Right lobe of liver (tissue), 6 donors: Measurements from ENCODE around the gene PEAK1. TPM values are rescaled to one million over a fixed set of nuclear protein-coding genes. Genes with fewer than 3 reads are reported as not detected.

Source experiments
- ATAC-seq, 4 donors: fragments of 200-7000 bp; cut with Tn5 transposase; one replicate each; pipeline ENCODE4 v1.9.1; 2020; ENCODE audit warnings: mild to moderate bottlenecking in 4 of 4, moderate library complexity in 4 of 4
- DNase-seq, 3 donors: peaks; one replicate each; pipeline ENCODE4 v3.0.0-alpha.2; 2020
- H3K27ac ChIP-seq, 3 donors: fragments of 200-600 bp; one replicate each; pipeline ENCODE4 v1.8.0; 2022
- H3K27me3 ChIP-seq, 2 donors: fragments of 200-600 bp; one replicate each; pipeline ENCODE4 v1.8.0; 2022
- H3K36me3 ChIP-seq, 4 donors: fragments of 200-600 bp; sonication (generic) in 1 of 4; one replicate each; pipeline versions ENCODE4 v1.5.1 to v1.8.0; 2017 to 2022; ENCODE audit warnings: control low read depth in 1 of 4
- H3K4me1 ChIP-seq, 4 donors: fragments of 200-600 bp; sonication (generic) in 1 of 4; one replicate each; pipeline versions ENCODE4 v1.5.1 to v1.8.0; 2017 to 2022; ENCODE audit warnings: control low read depth in 1 of 4
- H3K4me3 ChIP-seq, 3 donors: fragments of 200-600 bp; one replicate each; pipeline ENCODE4 v1.8.0; 2022
- H3K9me3 ChIP-seq, 4 donors: fragments of 200-600 bp; sonication (generic) in 1 of 4; one replicate each; pipeline versions ENCODE4 v1.5.1 to v1.8.0; 2017 to 2022; ENCODE audit warnings: control low read depth in 1 of 4
- CTCF ChIP-seq, 4 donors: fragments of 200-600 bp in 3 of 4; fragments of 450-650 bp in 1 of 4; IDR thresholded peaks; one replicate each; pipeline versions ENCODE4 v1.5.1 to v1.8.0; 2016 to 2022; ENCODE audit warnings: antibody characterized with exemption in 4 of 4, mild to moderate bottlenecking in 2 of 4
- POLR2A ChIP-seq: fragments of 450-650 bp; IDR thresholded peaks from one replicate; pipeline ENCODE4 v1.6.1; 2017; ENCODE audit warnings: antibody characterized with exemption, mild to moderate bottlenecking
- WGBS: methylation state at CpG from one replicate; pipeline ENCODE4 v1.1.6; 2018; ENCODE audit warnings: low coverage, low lambda C conversion rate; ENCODE audit not compliant: insufficient coverage; ENCODE audit errors: missing lambda C conversion rate; 5-methylcytosine and 5-hydroxymethylcytosine counted together
- intact Hi-C, 2 donors: fragments of 100-400 bp; cut with DNase I; formaldehyde crosslinking; loops; one replicate each; pipeline versions ENCODE4 v1.11.2 to v1.14.1; 2022
- total RNA-seq, 6 experiments: library from RNA; depleted of rRNA in 2 of 6; stranded (reverse); fragments of >200 nt in 2 of 6; fragmentation: NEBNext Ultra II Directional in 3 of 6; extraction: Animal tissue kit (Norgen Biotek cat#: 25700) in 3 of 6; gene quantifications; one replicate each; pipeline versions ENCODE4 v1.1.0 to v1.2.4, GENCODE V29; 2016 to 2023
- donor health status: DM: no; HTN: yes; CAD: no.
- donor health status: DM: no; HTN: no; CAD: no.
- donor health status: DM: no; HTN: no; CAD: no.
- donor health status: DM: no; HTN: yes; CAD: no.
- donor health status: DM: no; HTN: yes; CAD: no.

PEAK1 gene
- total RNA-seq, 6 experiments from 2014 or later, result 5.9 to 18.4 (median 10.1) TPM

GRCh38 chr15:77356305-77356704 is 63.6 kb downstream of the PEAK1 start:
- ATAC-seq (no peak), DNase-seq (no peak)
- Histone ChIP-seq H3K4me1 (peaks cover 0 to 7% (median 0%) of the 10 kb centered on the region in 4 donors), H3K9me3 (no peaks in the 10 kb centered on the region), H3K36me3 (no peaks in the 10 kb centered on the region), H3K4me3 (no peak overlapping the region), H3K27ac (no peak overlapping the region), H3K27me3 (no peaks in the 10 kb centered on the region)
- intact Hi-C loops, result no loop called here
- WGBS, result 96% methylated on average over 3 of the region's 3 CpGs
- TF ChIP-seq POLR2A, result no peak
- no peak for TF ChIP-seq CTCF (IDR thresholded peaks at IDR 0.05)

GRCh38 chr15:77355321-77355720 is 64.6 kb downstream of the PEAK1 start:
- Histone ChIP-seq H3K4me1 (peaks cover 0 to 7% (median 0%) of the 10 kb centered on the region in 4 donors), H3K27me3 (no peaks in the 10 kb centered on the region), H3K36me3 (no peaks in the 10 kb centered on the region), H3K4me3 (no peak overlapping the region), H3K27ac (no peak overlapping the region), H3K9me3 (no peaks in the 10 kb centered on the region)
- intact Hi-C loops, result no loop called here
- TF ChIP-seq POLR2A (no peak), CTCF (IDR thresholded peaks at IDR 0.05) (no peak)
- ATAC-seq, result no peak
- 94% methylated on average over 3 of the region's 3 CpGs for WGBS
- no peak for DNase-seq

DNA sequence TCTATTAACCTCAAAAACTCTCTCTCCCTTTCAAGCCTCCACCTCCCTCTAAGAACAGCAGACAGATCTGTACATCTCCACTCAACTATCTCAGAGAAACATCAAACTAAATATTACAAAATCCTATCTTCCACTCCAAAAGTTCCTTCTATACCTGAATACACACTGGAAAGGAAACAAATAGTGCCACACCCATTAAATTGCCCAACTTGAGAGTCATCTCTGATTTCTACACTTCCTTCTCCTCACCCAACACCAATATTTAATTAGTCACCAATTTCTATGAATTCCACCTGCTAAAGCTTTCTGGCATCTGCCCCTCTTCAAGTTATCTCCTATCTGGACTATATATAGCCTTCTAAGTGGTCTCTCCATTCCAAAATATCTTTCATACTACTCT is 65.8 kb downstream of the PEAK1 start:
- no peaks in the 10 kb centered on the region for H3K36me3 ChIP-seq

DNA sequence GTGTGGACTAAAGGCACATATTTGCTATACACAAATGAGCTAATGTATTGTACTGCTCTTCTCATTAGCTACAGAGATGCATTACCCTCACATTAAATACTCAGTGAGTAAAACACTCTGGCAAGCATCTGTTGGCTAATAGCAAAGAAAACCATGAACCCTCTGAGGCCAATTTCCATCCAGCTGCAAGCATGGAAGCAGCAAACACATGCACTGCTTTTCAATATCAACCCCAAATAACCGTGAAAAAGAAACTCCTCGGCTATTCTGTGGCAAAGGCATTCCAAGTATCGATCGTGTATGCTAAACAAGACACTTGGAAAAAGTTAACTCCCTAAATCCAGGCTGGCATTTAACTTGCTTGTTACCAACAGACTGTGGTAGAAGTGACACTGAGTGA is 67.0 kb downstream of the PEAK1 start:
- no peak for TF ChIP-seq CTCF (IDR thresholded peaks at IDR 0.05)
- TF ChIP-seq POLR2A, result no peak
- Histone ChIP-seq H3K27ac (no peak overlapping the region), H3K36me3 (no peaks in the 10 kb centered on the region), H3K27me3 (no peaks in the 10 kb centered on the region), H3K4me3 (no peak overlapping the region), H3K9me3 (no peaks in the 10 kb centered on the region), H3K4me1 (peaks cover 0 to 7% (median 0%) of the 10 kb centered on the region in 4 donors)
- WGBS, result 34% methylated on average over 4 of the region's 4 CpGs
- intact Hi-C loops, result no loop called here
- DNase-seq, result no peak
- peak; percentile 43 to 56 (median 50) for ATAC-seq

More for the DNA sequence above, 65.8 kb downstream of the PEAK1 start:
- ATAC-seq, result peak in 1 of 4 donors; percentile 54
- Histone ChIP-seq H3K4me3 (no peak overlapping the region), H3K27ac (no peak overlapping the region), H3K9me3 (no peaks in the 10 kb centered on the region), H3K27me3 (no peaks in the 10 kb centered on the region), H3K4me1 (peaks cover 0 to 7% (median 0%) of the 10 kb centered on the region in 4 donors)
- TF ChIP-seq CTCF (IDR thresholded peaks at IDR 0.05) (no peak), POLR2A (no peak)
- no peak for DNase-seq
- intact Hi-C loops, result no loop called here

GRCh38 chr15:77350792-77351191 is 69.1 kb downstream of the PEAK1 start:
- no peaks in the 10 kb centered on the region for H3K9me3 ChIP-seq
- TF ChIP-seq CTCF (IDR thresholded peaks at IDR 0.05) (no peak), POLR2A (no peak)
- H3K4me3 ChIP-seq, result no peak overlapping the region
- H3K27me3 ChIP-seq, result no peaks in the 10 kb centered on the region
- peaks cover 0 to 7% (median 0%) of the 10 kb centered on the region in 4 donors for H3K4me1 ChIP-seq
- WGBS, result 100% methylated on average over 1 of the region's 1 CpG
- no peak overlapping the region for H3K27ac ChIP-seq
- no peak for ATAC-seq
- DNase-seq, result no peak
- no peaks in the 10 kb centered on the region for H3K36me3 ChIP-seq
- intact Hi-C loops, result no loop called here
